CD8-positive, alpha-beta memory T cell (primary cell): ENCODE results near the gene NKTR. TPM values are rescaled to one million over a fixed set of nuclear protein-coding genes. Genes with fewer than 3 reads are reported as not detected.

ENCODE experiments used
- CTCF ChIA-PET: fragments of 350-600 bp; sonication (Branson Sonifier 250); formaldehyde crosslinking; loops from one replicate; lab custom pipeline; 2021; ENCODE audit warnings: antibody characterized with exemption; lab: Charles Lee
- POLR2A ChIA-PET: fragments of 350-600 bp; sonication (Branson Sonifier 250); formaldehyde crosslinking; loops from one replicate; lab custom pipeline; 2021; ENCODE audit warnings: antibody characterized with exemption; lab: Charles Lee
- DNase-seq, 5 donors: peaks; one replicate each; pipeline versions ENCODE4 v3.0.0 to v3.0.0-alpha.2; 2020 to 2022; ENCODE audit warnings: mixed read lengths in 1 of 5
- H3K27ac ChIP-seq: one replicate; pipeline ENCODE4 v1.7.0; 2013; ENCODE audit warnings: low read depth, mild to moderate bottlenecking, low read length, moderate library complexity
- H3K27me3 ChIP-seq: 2 replicates; pipeline ENCODE4 v1.7.0; 2013; ENCODE audit warnings: low read length, mild to moderate bottlenecking; ENCODE audit not compliant: insufficient read depth, poor library complexity, severe bottlenecking
- H3K36me3 ChIP-seq: 2 replicates; pipeline ENCODE4 v1.7.0; 2013; ENCODE audit warnings: mild to moderate bottlenecking, low read length, moderate library complexity; ENCODE audit not compliant: insufficient read depth
- H3K4me1 ChIP-seq: 2 replicates; pipeline ENCODE4 v1.7.0; 2013; ENCODE audit warnings: mild to moderate bottlenecking, low read length, moderate library complexity; ENCODE audit not compliant: insufficient read depth
- H3K4me3 ChIP-seq: 2 replicates; pipeline ENCODE4 v1.7.0; 2013; ENCODE audit warnings: mild to moderate bottlenecking, low read length
- H3K9me3 ChIP-seq: 2 replicates; pipeline ENCODE4 v1.7.0; 2013; ENCODE audit warnings: mild to moderate bottlenecking, low read length
- H3K27ac Mint-ChIP-seq, 8 donors: one replicate each; pipeline ENCODE4 v1.8.0; 2020 to 2021; ENCODE audit warnings: mixed read lengths in 8 of 8, mild to moderate bottlenecking in 6 of 8, inconsistent platforms in 3 of 8, moderate library complexity in 3 of 8
- H3K27me3 Mint-ChIP-seq, 2 donors: one replicate each; pipeline ENCODE4 v1.8.0; 2020 to 2021; ENCODE audit warnings: mixed read lengths in 2 of 2, mild to moderate bottlenecking in 1 of 2, moderate library complexity in 1 of 2
- H3K36me3 Mint-ChIP-seq, 3 donors: one replicate each; pipeline ENCODE4 v1.8.0; 2020 to 2021; ENCODE audit warnings: mixed read lengths in 3 of 3, inconsistent platforms in 1 of 3, mild to moderate bottlenecking in 1 of 3
- H3K4me1 Mint-ChIP-seq, 3 donors: one replicate each; pipeline ENCODE4 v1.8.0; 2020 to 2021; ENCODE audit warnings: mixed read lengths in 3 of 3, inconsistent platforms in 1 of 3, mild to moderate bottlenecking in 1 of 3
- H3K4me3 Mint-ChIP-seq, 7 donors: one replicate each; pipeline ENCODE4 v1.8.0; 2020 to 2021; ENCODE audit warnings: mixed read lengths in 7 of 7, mild to moderate bottlenecking in 6 of 7, moderate library complexity in 4 of 7, inconsistent platforms in 2 of 7
- H3K9me3 Mint-ChIP-seq, 5 donors: one replicate each; pipeline ENCODE4 v1.8.0; 2020 to 2022; ENCODE audit warnings: mixed read lengths in 5 of 5, mild to moderate bottlenecking in 3 of 5, moderate library complexity in 2 of 5, inconsistent platforms in 1 of 5
- polyA plus RNA-seq: library from polyadenylated mRNA; unstranded; fragments of 300-500 nt; fragmentation: Illumina TruSeq; gene quantifications from one replicate; pipeline ENCODE4 v1.2.3, GENCODE V29; 2021
- total RNA-seq, 2 experiments: library from RNA; stranded (reverse); gene quantifications; one replicate each; pipeline ENCODE4 v1.2.3, GENCODE V29; 2021

Gene NKTR
- total and polyA plus RNA-seq, 3 experiments from 2014 or later, result 15.8 to 58.2 (median 54.1) TPM

GRCh38 chr3:42660131-42660715, 59.7 kb downstream of the NKTR start:
- H3K36me3 Mint-ChIP-seq, result no peaks in the 10 kb centered on the region
- H3K4me3 ChIP-seq, result no peak overlapping the region
- no peaks in the 10 kb centered on the region for H3K9me3 ChIP-seq
- H3K4me1 Mint-ChIP-seq, result peaks cover 0 to 4% (median 0%) of the 10 kb centered on the region in 3 donors
- H3K4me3 Mint-ChIP-seq, result no peak overlapping the region
- peaks cover 0 to 1% of the 10 kb centered on the region in 2 donors for H3K27me3 Mint-ChIP-seq
- H3K36me3 ChIP-seq, result no peaks in the 10 kb centered on the region
- H3K27ac Mint-ChIP-seq, result peak overlapping the region in 3 of 8 donors; percentile 4 to 48 (median 25)
- ChIA-PET POLR2A (no interaction called here), CTCF (no interaction called here)
- H3K9me3 Mint-ChIP-seq, result no peaks in the 10 kb centered on the region
- H3K27ac ChIP-seq, result no peak overlapping the region
- H3K27me3 ChIP-seq, result no peaks in the 10 kb centered on the region
- no peaks in the 10 kb centered on the region for H3K4me1 ChIP-seq
- no peak for DNase-seq

GRCh38 chr3:42660898-42661297, 60.4 kb downstream of the NKTR start:
- Mint-ChIP-seq H3K4me1 (peaks cover 0 to 3% (median 0%) of the 10 kb centered on the region in 3 donors), H3K36me3 (no peaks in the 10 kb centered on the region), H3K27me3 (peaks cover 0 to 1% of the 10 kb centered on the region in 2 donors), H3K9me3 (no peaks in the 10 kb centered on the region), H3K27ac (no peak overlapping the region), H3K4me3 (no peak overlapping the region)
- Histone ChIP-seq H3K4me1 (no peaks in the 10 kb centered on the region), H3K4me3 (no peak overlapping the region), H3K27ac (no peak overlapping the region), H3K27me3 (no peaks in the 10 kb centered on the region), H3K36me3 (no peaks in the 10 kb centered on the region), H3K9me3 (no peaks in the 10 kb centered on the region)
- POLR2A ChIA-PET, result no interaction called here
- no peak for DNase-seq
- CTCF ChIA-PET, result no interaction called here

GRCh38 chr3:42661593-42662022, 61.1 kb downstream of the NKTR start:
- Histone ChIP-seq H3K27ac (no peak overlapping the region), H3K4me3 (no peak overlapping the region), H3K4me1 (no peaks in the 10 kb centered on the region), H3K9me3 (no peaks in the 10 kb centered on the region), H3K27me3 (no peaks in the 10 kb centered on the region), H3K36me3 (no peaks in the 10 kb centered on the region)
- CTCF ChIA-PET, result no interaction called here
- H3K36me3 Mint-ChIP-seq, result no peaks in the 10 kb centered on the region
- DNase-seq, result no peak
- peaks cover 0 to 1% of the 10 kb centered on the region in 2 donors for H3K27me3 Mint-ChIP-seq
- POLR2A ChIA-PET, result no interaction called here
- no peak overlapping the region for H3K4me3 Mint-ChIP-seq
- no peak overlapping the region for H3K27ac Mint-ChIP-seq
- H3K4me1 Mint-ChIP-seq, result peaks cover 0 to 3% (median 0%) of the 10 kb centered on the region in 3 donors
- H3K9me3 Mint-ChIP-seq, result no peaks in the 10 kb centered on the region

GRCh38 chr3:42662037-42662812, 61.7 kb downstream of the NKTR start:
- no peaks in the 10 kb centered on the region for H3K36me3 Mint-ChIP-seq
- CTCF ChIA-PET, result no interaction called here

GRCh38 chr3:42662813-42663535, 62.5 kb downstream of the NKTR start:
- Mint-ChIP-seq H3K36me3 (no peaks in the 10 kb centered on the region), H3K27me3 (peaks cover 0 to 3% of the 10 kb centered on the region in 2 donors), H3K9me3 (peaks cover 0 to 2% (median 0%) of the 10 kb centered on the region in 5 donors), H3K4me3 (no peak overlapping the region), H3K27ac (no peak overlapping the region), H3K4me1 (peaks cover 0 to 3% (median 0%) of the 10 kb centered on the region in 3 donors)
- ChIA-PET POLR2A (no interaction called here), CTCF (no interaction called here)
- Histone ChIP-seq H3K4me1 (no peaks in the 10 kb centered on the region), H3K27me3 (no peaks in the 10 kb centered on the region), H3K4me3 (no peak overlapping the region), H3K27ac (no peak overlapping the region), H3K9me3 (no peaks in the 10 kb centered on the region), H3K36me3 (no peaks in the 10 kb centered on the region)
- no peak for DNase-seq

More at GRCh38 chr3:42662037-42662812, 61.7 kb downstream of the NKTR start:
- peaks cover 0 to 3% (median 0%) of the 10 kb centered on the region in 3 donors for H3K4me1 Mint-ChIP-seq
- Histone ChIP-seq H3K27ac (no peak overlapping the region), H3K36me3 (no peaks in the 10 kb centered on the region), H3K4me3 (no peak overlapping the region), H3K27me3 (no peaks in the 10 kb centered on the region), H3K9me3 (no peaks in the 10 kb centered on the region), H3K4me1 (no peaks in the 10 kb centered on the region)
- peaks cover 0 to under 1% (median 0%) of the 10 kb centered on the region in 5 donors for H3K9me3 Mint-ChIP-seq
- no peak overlapping the region for H3K27ac Mint-ChIP-seq
- POLR2A ChIA-PET, result no interaction called here
- no peak overlapping the region for H3K4me3 Mint-ChIP-seq
- peaks cover 0 to 1% of the 10 kb centered on the region in 2 donors for H3K27me3 Mint-ChIP-seq
- no peak for DNase-seq

- H3K36me3 Mint-ChIP-seq, result no peaks in the 10 kb centered on the region
- H3K4me3 Mint-ChIP-seq, result no peak overlapping the region
- H3K27me3 Mint-ChIP-seq, result peaks cover 0 to 3% of the 10 kb centered on the region in 2 donors
- ChIA-PET POLR2A (no interaction called here), CTCF (no interaction called here)
- H3K9me3 ChIP-seq, result no peaks in the 10 kb centered on the region
- H3K27ac Mint-ChIP-seq, result peak overlapping the region in 1 of 8 donors; percentile 95
- H3K9me3 Mint-ChIP-seq, result peaks cover 0 to 2% (median 0%) of the 10 kb centered on the region in 5 donors
- H3K27me3 ChIP-seq, result no peaks in the 10 kb centered on the region
- no peak overlapping the region for H3K4me3 ChIP-seq
- no peaks in the 10 kb centered on the region for H3K4me1 ChIP-seq
- no peak overlapping the region for H3K27ac ChIP-seq
- H3K36me3 ChIP-seq, result no peaks in the 10 kb centered on the region
- peaks cover 0 to 3% (median 0%) of the 10 kb centered on the region in 3 donors for H3K4me1 Mint-ChIP-seq
- no peak for DNase-seq
These were observed 63.3 kb downstream of the NKTR start for GRCh38 chr3:42663581-42664437.

- CTCF ChIA-PET, result no interaction called here
- Histone ChIP-seq H3K4me1 (no peaks in the 10 kb centered on the region), H3K9me3 (no peaks in the 10 kb centered on the region), H3K27me3 (no peaks in the 10 kb centered on the region), H3K27ac (no peak overlapping the region), H3K36me3 (no peaks in the 10 kb centered on the region), H3K4me3 (no peak overlapping the region)
- Mint-ChIP-seq H3K27ac (no peak overlapping the region), H3K36me3 (no peaks in the 10 kb centered on the region), H3K4me1 (peaks cover 0 to 3% (median 0%) of the 10 kb centered on the region in 3 donors), H3K4me3 (no peak overlapping the region), H3K27me3 (peaks cover 0 to 3% of the 10 kb centered on the region in 2 donors), H3K9me3 (peaks cover 0 to 2% (median 0%) of the 10 kb centered on the region in 5 donors)
- POLR2A ChIA-PET, result no interaction called here
- no peak for DNase-seq
These were observed 63.9 kb downstream of the NKTR start for GRCh38 chr3:42664438-42664803.
